ENCODE results near the gene GAPT. TPM values are rescaled to one million over a fixed set of nuclear protein-coding genes. Genes with fewer than 3 reads are reported as not detected.

Gene GAPT
- total and polyA plus RNA-seq, 7 donors = 0.23 to 6.3 (median 0.60) TPM

DNA sequence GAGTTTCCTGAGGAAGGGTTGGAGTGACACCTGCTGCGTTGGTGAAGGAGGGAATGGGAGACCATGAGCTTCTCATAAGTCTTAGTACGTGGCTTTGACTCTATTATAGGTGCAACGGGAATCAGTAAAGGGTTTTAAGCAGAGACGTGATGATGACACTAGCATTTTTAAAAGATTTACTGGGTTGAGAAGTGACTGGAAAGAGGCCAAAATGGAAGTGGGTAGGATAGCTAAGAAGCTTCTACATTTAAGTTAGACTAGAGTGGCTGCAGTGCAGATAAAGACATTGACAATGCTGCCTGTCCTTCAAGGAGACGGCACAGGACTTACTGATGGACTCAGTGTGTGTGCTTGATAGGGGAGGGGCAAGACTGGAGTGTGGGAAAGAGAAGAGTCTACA is 6.2 kb downstream of the GAPT start:
- intact Hi-C loops (cut with DNase I) = no loop called here
- no peaks in the 10 kb centered on the region for H3K36me3 ChIP-seq
- DNase-seq = no peak
- TF ChIP-seq, protein P1, sequence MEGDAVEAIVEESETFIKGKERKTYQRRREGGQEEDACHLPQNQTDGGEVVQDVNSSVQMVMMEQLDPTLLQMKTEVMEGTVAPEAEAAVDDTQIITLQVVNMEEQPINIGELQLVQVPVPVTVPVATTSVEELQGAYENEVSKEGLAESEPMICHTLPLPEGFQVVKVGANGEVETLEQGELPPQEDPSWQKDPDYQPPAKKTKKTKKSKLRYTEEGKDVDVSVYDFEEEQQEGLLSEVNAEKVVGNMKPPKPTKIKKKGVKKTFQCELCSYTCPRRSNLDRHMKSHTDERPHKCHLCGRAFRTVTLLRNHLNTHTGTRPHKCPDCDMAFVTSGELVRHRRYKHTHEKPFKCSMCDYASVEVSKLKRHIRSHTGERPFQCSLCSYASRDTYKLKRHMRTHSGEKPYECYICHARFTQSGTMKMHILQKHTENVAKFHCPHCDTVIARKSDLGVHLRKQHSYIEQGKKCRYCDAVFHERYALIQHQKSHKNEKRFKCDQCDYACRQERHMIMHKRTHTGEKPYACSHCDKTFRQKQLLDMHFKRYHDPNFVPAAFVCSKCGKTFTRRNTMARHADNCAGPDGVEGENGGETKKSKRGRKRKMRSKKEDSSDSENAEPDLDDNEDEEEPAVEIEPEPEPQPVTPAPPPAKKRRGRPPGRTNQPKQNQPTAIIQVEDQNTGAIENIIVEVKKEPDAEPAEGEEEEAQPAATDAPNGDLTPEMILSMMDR (IDR thresholded peaks at IDR 0.05) = no peak
- TF ChIP-seq EP300 (IDR thresholded peaks at IDR 0.05) = no peak
- TF ChIP-seq POLR2AphosphoS5 (IDR thresholded peaks at IDR 0.05) = no peak
- no peak for TF ChIP-seq POLR2A (IDR thresholded peaks at IDR 0.05)
- WGBS, 2 donors = 73 to 77% methylated on average over 5 of the region's 5 CpGs
- H3K27me3 ChIP-seq = no peaks in the 10 kb centered on the region
- H3K27ac ChIP-seq = no peak overlapping the region
- no peak overlapping the region for H3K4me3 ChIP-seq
- no peaks in the 10 kb centered on the region for H3K4me1 ChIP-seq
- H3K9me3 ChIP-seq = no peaks in the 10 kb centered on the region

- intact Hi-C loops (cut with DNase I) = no loop called here
These were observed 6.7 kb downstream of the GAPT start for GRCh38 chr5:58497921-58498320.

GRCh38 chr5:58498340-58498942 is 7.2 kb downstream of the GAPT start:
- H3K27me3 ChIP-seq = no peaks in the 10 kb centered on the region
- no peak overlapping the region for H3K4me3 ChIP-seq
- no peaks in the 10 kb centered on the region for H3K36me3 ChIP-seq
- H3K4me1 ChIP-seq = no peaks in the 10 kb centered on the region
- no peak for TF ChIP-seq POLR2A (IDR thresholded peaks at IDR 0.05)
- TF ChIP-seq, protein P1 (IDR thresholded peaks at IDR 0.05) = peak in 2 of 4 experiments; percentile 41 to 43
- H3K27ac ChIP-seq = no peak overlapping the region
- no peaks in the 10 kb centered on the region for H3K9me3 ChIP-seq
- intact Hi-C loops (cut with DNase I) = no loop called here
- WGBS, 2 donors = 11 to 38% methylated on average over 2 of the region's 2 CpGs
- DNase-seq = no peak

More at GRCh38 chr5:58497921-58498320, 6.7 kb downstream of the GAPT start:
- no peaks in the 10 kb centered on the region for H3K4me1 ChIP-seq
- H3K36me3 ChIP-seq = no peaks in the 10 kb centered on the region
- no peaks in the 10 kb centered on the region for H3K27me3 ChIP-seq
- no peak overlapping the region for H3K4me3 ChIP-seq
- no peak for DNase-seq
- H3K27ac ChIP-seq = no peak overlapping the region
- no peak for TF ChIP-seq EP300 (IDR thresholded peaks at IDR 0.05)
- TF ChIP-seq POLR2AphosphoS5 (IDR thresholded peaks at IDR 0.05) = no peak
- TF ChIP-seq, protein P1 (IDR thresholded peaks at IDR 0.05) = no peak
- TF ChIP-seq POLR2A (IDR thresholded peaks at IDR 0.05) = no peak
- H3K9me3 ChIP-seq = no peaks in the 10 kb centered on the region

GRCh38 chr5:58499231-58499630 is 8.0 kb downstream of the GAPT start:
- H3K36me3 ChIP-seq = no peaks in the 10 kb centered on the region
- H3K4me3 ChIP-seq = no peak overlapping the region
- 63 to 81% methylated on average over 3 of the region's 3 CpGs for WGBS, 2 donors
- DNase-seq = no peak
- no peaks in the 10 kb centered on the region for H3K9me3 ChIP-seq
- intact Hi-C loops (cut with DNase I) = no loop called here
- TF ChIP-seq POLR2A (IDR thresholded peaks at IDR 0.05) = no peak
- TF ChIP-seq POLR2AphosphoS5 (IDR thresholded peaks at IDR 0.05) = no peak
- TF ChIP-seq, protein P1 (IDR thresholded peaks at IDR 0.05) = no peak
- no peak for TF ChIP-seq EP300 (IDR thresholded peaks at IDR 0.05)
- no peak overlapping the region for H3K27ac ChIP-seq
- H3K4me1 ChIP-seq = no peaks in the 10 kb centered on the region
- no peaks in the 10 kb centered on the region for H3K27me3 ChIP-seq

GRCh38 chr5:58499941-58500340 is 8.7 kb downstream of the GAPT start:
- 1 to 2% methylated on average over 2 of the region's 2 CpGs for WGBS, 2 donors
- intact Hi-C loops (cut with DNase I) = no loop called here
- no peak overlapping the region for H3K27ac ChIP-seq
- H3K4me1 ChIP-seq = no peaks in the 10 kb centered on the region
- no peaks in the 10 kb centered on the region for H3K27me3 ChIP-seq
- no peak for TF ChIP-seq EP300 (IDR thresholded peaks at IDR 0.05)
- no peak for TF ChIP-seq POLR2A (IDR thresholded peaks at IDR 0.05)
- TF ChIP-seq, protein P1 (IDR thresholded peaks at IDR 0.05) = no peak
- no peak for TF ChIP-seq POLR2AphosphoS5 (IDR thresholded peaks at IDR 0.05)
- H3K4me3 ChIP-seq = no peak overlapping the region
- DNase-seq = no peak
- H3K9me3 ChIP-seq = no peaks in the 10 kb centered on the region
- H3K36me3 ChIP-seq = no peaks in the 10 kb centered on the region

All from sigmoid colon (tissue), 7 donors.